Trophoblast cell (in vitro differentiated cells and primary cell): ENCODE results near the gene STRIP2.
"Not testable (repeated sequence)": the region's sequence is repeated elsewhere in the genome, so short reads cannot be mapped to it uniquely, and the experiment has no call there.

ENCODE experiments used
- DNase-seq, 2 donors: peaks; one replicate each; pipeline ENCODE4 v3.0.0-alpha.2; 2016
- H2AFZ ChIP-seq: 2 replicates; pipeline ENCODE4 v1.6.1; 2013; ENCODE audit warnings: low read length, moderate library complexity, mild to moderate bottlenecking; ENCODE audit not compliant: insufficient read depth, poor library complexity
- H2AK5ac ChIP-seq: 2 replicates; pipeline ENCODE4 v1.6.1; 2013; ENCODE audit warnings: mild to moderate bottlenecking, low read length
- H2BK120ac ChIP-seq: 2 replicates; pipeline ENCODE4 v1.6.1; 2013; ENCODE audit warnings: low read length, mild to moderate bottlenecking, moderate library complexity; ENCODE audit not compliant: insufficient read depth, poor library complexity
- H2BK12ac ChIP-seq: 2 replicates; pipeline ENCODE4 v1.6.1; 2013; ENCODE audit warnings: mild to moderate bottlenecking, low read length, moderate library complexity
- H2BK5ac ChIP-seq: 2 replicates; pipeline ENCODE4 v1.6.1; 2013; ENCODE audit warnings: low read length, low read depth, moderate library complexity, mild to moderate bottlenecking; ENCODE audit not compliant: poor library complexity
- H3K14ac ChIP-seq: 2 replicates; pipeline ENCODE4 v1.6.1; 2013; ENCODE audit warnings: mild to moderate bottlenecking, low read length
- H3K18ac ChIP-seq: 2 replicates; pipeline ENCODE4 v1.6.1; 2013; ENCODE audit warnings: mild to moderate bottlenecking, low read length
- H3K23ac ChIP-seq: 2 replicates; pipeline ENCODE4 v1.6.1; 2013; ENCODE audit warnings: low read length
- H3K27ac ChIP-seq: 2 replicates; pipeline ENCODE4 v1.5.1; 2013; ENCODE audit warnings: low read depth, mild to moderate bottlenecking, inconsistent platforms, low read length, moderate library complexity
- H3K27me3 ChIP-seq: 2 replicates; pipeline ENCODE4 v1.6.1; 2013; ENCODE audit warnings: inconsistent platforms, mild to moderate bottlenecking, low read length, moderate library complexity; ENCODE audit not compliant: insufficient read depth
- H3K36me3 ChIP-seq, 2 experiments: 1 replicate in 1 of 2; 2 replicates in 1 of 2; pipeline ENCODE4 v1.6.1; 2013; ENCODE audit warnings: low read length in 2 of 2, mild to moderate bottlenecking in 2 of 2, moderate library complexity in 1 of 2; ENCODE audit not compliant: insufficient read depth in 2 of 2, control insufficient read depth in 1 of 2
- H3K4ac ChIP-seq: 2 replicates; pipeline ENCODE4 v1.6.1; 2013; ENCODE audit warnings: low read depth, mild to moderate bottlenecking, low read length, moderate library complexity
- H3K4me1 ChIP-seq, 2 experiments: 1 replicate in 1 of 2; 2 replicates in 1 of 2; pipeline ENCODE4 v1.6.1; 2013; ENCODE audit warnings: low read length in 2 of 2, mild to moderate bottlenecking in 2 of 2, moderate library complexity in 1 of 2; ENCODE audit not compliant: insufficient read depth in 2 of 2, control insufficient read depth in 1 of 2
- H3K4me2 ChIP-seq: 2 replicates; pipeline ENCODE4 v1.6.1; 2013; ENCODE audit warnings: inconsistent platforms, mild to moderate bottlenecking, low read length, moderate library complexity
- H3K4me3 ChIP-seq: 2 replicates; pipeline ENCODE4 v1.5.1; 2013; ENCODE audit warnings: mild to moderate bottlenecking, low read depth, low read length, inconsistent platforms
- H3K79me1 ChIP-seq: one replicate; pipeline ENCODE4 v1.6.1; 2013; ENCODE audit warnings: low read length
- H3K79me2 ChIP-seq: 2 replicates; pipeline ENCODE4 v1.6.1; 2013; ENCODE audit warnings: low read length, mild to moderate bottlenecking; ENCODE audit not compliant: control insufficient read depth, insufficient read depth, poor library complexity
- H3K9ac ChIP-seq: 2 replicates; pipeline ENCODE4 v1.6.1; 2013; ENCODE audit warnings: mild to moderate bottlenecking, low read length
- H3K9me3 ChIP-seq: 2 replicates; pipeline ENCODE4 v1.6.1; 2013; ENCODE audit warnings: low read depth, mild to moderate bottlenecking, control low read depth, inconsistent platforms, low read length; ENCODE audit not compliant: insufficient read depth
- H4K12ac ChIP-seq: 2 replicates; pipeline ENCODE4 v1.6.1; 2013; ENCODE audit warnings: low read depth, mild to moderate bottlenecking, low read length, moderate library complexity
- H4K8ac ChIP-seq: 2 replicates; pipeline ENCODE4 v1.6.1; 2013; ENCODE audit warnings: low read depth, mild to moderate bottlenecking, low read length, moderate library complexity
- H4K91ac ChIP-seq: one replicate; pipeline ENCODE4 v1.6.1; 2013; ENCODE audit warnings: low read depth, mild to moderate bottlenecking, low read length, moderate library complexity
- WGBS: extraction: QIAGEN DNeasy Blood & Tissue Kit; methylation state at CpG from one replicate; pipeline ENCODE4 v1.1.7; 2013; ENCODE audit warnings: missing lambda C conversion rate; ENCODE audit not compliant: insufficient read length, insufficient coverage; ENCODE audit errors: extremely low coverage; 5-methylcytosine and 5-hydroxymethylcytosine counted together

Gene STRIP2

GRCh38 chr7:129532375-129532774 lies 98.1 kb downstream of the STRIP2 start:
- no peaks in the 10 kb centered on the region for H3K36me3 ChIP-seq
- no CpG with 5 or more reads among the region's 19 CpGs for WGBS

GRCh38 chr7:129534558-129535274 lies 100.5 kb downstream of the STRIP2 start:
- Histone ChIP-seq H2AFZ (peak overlapping the region; percentile 17), H2BK120ac (peak overlapping the region; percentile 18), H2BK12ac (peak overlapping the region; percentile 8), H2AK5ac (peak overlapping the region; percentile 15), H3K4me1 (peaks cover 24 to 26% of the 10 kb centered on the region in 2 experiments), H3K27ac (peak overlapping the region; percentile 27), H4K12ac (peak overlapping the region; percentile 12), H4K91ac (peak overlapping the region; percentile 45), H4K8ac (peak overlapping the region; percentile 17), H3K14ac (peak overlapping the region; percentile 42)
- not testable (repeated sequence) for H2BK5ac ChIP-seq, H3K4me3 ChIP-seq, H3K79me1 ChIP-seq, DNase-seq, H3K79me2 ChIP-seq, H3K23ac ChIP-seq, H3K36me3 ChIP-seq, H3K27me3 ChIP-seq, H3K9ac ChIP-seq, H3K4me2 ChIP-seq, H3K18ac ChIP-seq, H3K4ac ChIP-seq, H3K9me3 ChIP-seq
- no CpG with 5 or more reads among the region's 20 CpGs for WGBS

More at GRCh38 chr7:129532375-129532774, 98.1 kb downstream of the STRIP2 start:
- Histone ChIP-seq H3K9ac (no peak overlapping the region), H4K12ac (no peak overlapping the region), H2AK5ac (no peak overlapping the region), H3K14ac (no peak overlapping the region), H2BK120ac (no peak overlapping the region), H3K27ac (no peak overlapping the region), H3K18ac (no peak overlapping the region), H4K91ac (no peak overlapping the region), H3K9me3 (no peaks in the 10 kb centered on the region), H3K4ac (no peak overlapping the region), H3K79me2 (no peaks in the 10 kb centered on the region), H4K8ac (no peak overlapping the region), H3K4me3 (no peak overlapping the region), H3K27me3 (no peaks in the 10 kb centered on the region), H3K4me1 (peaks cover 24 to 29% of the 10 kb centered on the region in 2 experiments), H3K23ac (no peak overlapping the region), H3K4me2 (no peak overlapping the region), H2AFZ (no peak overlapping the region), H2BK12ac (no peak overlapping the region), H3K79me1 (peaks cover 9% of the 10 kb centered on the region), H2BK5ac (no peak overlapping the region)
- no peak for DNase-seq

GRCh38 chr7:129535896-129536295 lies 101.7 kb downstream of the STRIP2 start:
- no peak overlapping the region for H3K4me3 ChIP-seq
- H2BK120ac ChIP-seq, result no peak overlapping the region
- peaks cover 2% of the 10 kb centered on the region for H3K9me3 ChIP-seq
- H2AK5ac ChIP-seq, result no peak overlapping the region
- H2AFZ ChIP-seq, result no peak overlapping the region
- no peak overlapping the region for H3K4ac ChIP-seq
- no peak overlapping the region for H3K18ac ChIP-seq
- no peaks in the 10 kb centered on the region for H3K79me2 ChIP-seq
- no peak overlapping the region for H3K4me2 ChIP-seq
- no peak overlapping the region for H3K14ac ChIP-seq
- H3K27ac ChIP-seq, result no peak overlapping the region
- no peak overlapping the region for H3K9ac ChIP-seq
- no peak for DNase-seq
- H4K91ac ChIP-seq, result no peak overlapping the region
- no peak overlapping the region for H2BK12ac ChIP-seq
- no peak overlapping the region for H4K12ac ChIP-seq
- no peaks in the 10 kb centered on the region for H3K27me3 ChIP-seq
- no CpG with 5 or more reads among the region's 5 CpGs for WGBS
- no peak overlapping the region for H3K23ac ChIP-seq
- no peaks in the 10 kb centered on the region for H3K36me3 ChIP-seq
- H4K8ac ChIP-seq, result no peak overlapping the region
- H2BK5ac ChIP-seq, result no peak overlapping the region
- peaks cover 9% of the 10 kb centered on the region for H3K79me1 ChIP-seq
- H3K4me1 ChIP-seq, result peaks cover 22 to 24% of the 10 kb centered on the region in 2 experiments

- no peaks in the 10 kb centered on the region for H3K27me3 ChIP-seq
- H2AK5ac ChIP-seq, result no peak overlapping the region
- no peak overlapping the region for H4K8ac ChIP-seq
- H3K4me3 ChIP-seq, result no peak overlapping the region
- no peak overlapping the region for H2BK5ac ChIP-seq
- peaks cover 8% of the 10 kb centered on the region for H3K79me1 ChIP-seq
- H2AFZ ChIP-seq, result no peak overlapping the region
- H2BK120ac ChIP-seq, result no peak overlapping the region
- no peak overlapping the region for H3K4me2 ChIP-seq
- H4K12ac ChIP-seq, result no peak overlapping the region
- H3K4ac ChIP-seq, result no peak overlapping the region
- H3K18ac ChIP-seq, result no peak overlapping the region
- no peak overlapping the region for H3K23ac ChIP-seq
- WGBS, result no CpG with 5 or more reads among the region's 9 CpGs
- no peak overlapping the region for H3K9ac ChIP-seq
- no peak overlapping the region for H2BK12ac ChIP-seq
- H3K27ac ChIP-seq, result no peak overlapping the region
- no peaks in the 10 kb centered on the region for H3K79me2 ChIP-seq
- no peak overlapping the region for H4K91ac ChIP-seq
- peaks cover 19 to 21% of the 10 kb centered on the region in 2 experiments for H3K4me1 ChIP-seq
- no peaks in the 10 kb centered on the region for H3K36me3 ChIP-seq
- no peak overlapping the region for H3K14ac ChIP-seq
- DNase-seq, result no peak
- H3K9me3 ChIP-seq, result peaks cover 2% of the 10 kb centered on the region
These were observed 102.1 kb downstream of the STRIP2 start for GRCh38 chr7:129536323-129536722.
